Fibroblast of peridontal ligament (primary cell): ENCODE measurements around the gene SPOPL.
A peak's percentile ranks its signal among the peaks of the same experiment; 100 is the strongest.
"Not testable (repeated sequence)": the region's sequence is repeated elsewhere in the genome, so short reads cannot be mapped to it uniquely, and the experiment has no call there.

Source experiments
- DNase-seq: peaks from one replicate; pipeline ENCODE4 v3.0.0-alpha.2; 2010; ENCODE audit errors: extremely low read depth

The SPOPL gene

DNA sequence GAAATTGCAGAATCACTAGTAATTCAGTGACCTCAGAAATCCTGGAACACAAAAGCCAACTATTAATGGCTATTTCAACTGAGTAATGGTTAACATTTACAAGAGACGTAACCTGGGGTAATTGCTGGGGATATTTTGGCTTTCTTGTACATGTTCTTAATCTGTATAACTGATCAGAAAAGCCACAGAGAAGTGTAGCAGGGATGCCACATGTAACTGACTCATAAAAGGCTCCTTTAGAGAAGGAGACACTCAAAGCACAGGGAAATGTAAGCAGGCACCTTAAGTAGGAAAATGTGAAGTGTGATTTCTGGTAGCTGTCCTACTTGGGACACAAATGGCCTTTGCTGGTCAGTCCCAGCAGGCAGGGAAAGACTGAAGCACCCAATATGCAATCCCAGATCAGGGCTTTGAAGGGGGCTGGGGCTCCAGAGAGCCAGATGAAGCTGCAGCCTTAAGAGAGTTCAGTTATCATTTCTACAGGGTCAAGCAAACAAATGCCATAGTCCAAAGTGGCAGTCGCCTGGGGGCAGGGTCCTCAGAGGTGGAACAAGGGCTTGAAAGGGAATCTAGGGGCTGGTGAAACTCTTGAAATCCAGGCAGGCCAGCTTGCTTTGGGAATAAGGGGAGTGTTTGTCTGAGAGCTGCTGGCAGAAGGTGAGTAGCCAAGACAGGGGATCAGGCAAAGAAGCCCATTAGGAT is 7.2 kb upstream of the SPOPL start:
- no peak for DNase-seq

DNA sequence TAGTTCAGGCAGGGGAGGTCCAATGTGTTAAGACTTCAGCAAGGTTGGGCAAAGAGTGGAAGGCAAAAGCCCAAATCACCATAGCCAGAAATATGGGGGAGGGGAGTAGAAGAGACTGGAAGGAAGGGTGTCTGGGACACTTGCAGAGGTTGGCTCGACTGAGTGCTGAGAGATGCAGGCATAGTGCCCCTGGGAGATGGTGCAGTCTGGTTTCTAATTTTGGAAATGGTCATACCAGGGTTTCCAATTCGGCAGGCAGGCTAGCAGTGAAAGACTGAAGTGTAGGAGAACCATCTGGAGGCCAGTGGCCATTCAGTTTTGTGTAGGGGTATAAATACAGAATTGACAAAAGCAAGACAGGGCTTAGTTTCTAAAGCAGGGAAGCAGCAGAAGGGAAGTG is 6.2 kb upstream of the SPOPL start:
- no peak for DNase-seq

DNA sequence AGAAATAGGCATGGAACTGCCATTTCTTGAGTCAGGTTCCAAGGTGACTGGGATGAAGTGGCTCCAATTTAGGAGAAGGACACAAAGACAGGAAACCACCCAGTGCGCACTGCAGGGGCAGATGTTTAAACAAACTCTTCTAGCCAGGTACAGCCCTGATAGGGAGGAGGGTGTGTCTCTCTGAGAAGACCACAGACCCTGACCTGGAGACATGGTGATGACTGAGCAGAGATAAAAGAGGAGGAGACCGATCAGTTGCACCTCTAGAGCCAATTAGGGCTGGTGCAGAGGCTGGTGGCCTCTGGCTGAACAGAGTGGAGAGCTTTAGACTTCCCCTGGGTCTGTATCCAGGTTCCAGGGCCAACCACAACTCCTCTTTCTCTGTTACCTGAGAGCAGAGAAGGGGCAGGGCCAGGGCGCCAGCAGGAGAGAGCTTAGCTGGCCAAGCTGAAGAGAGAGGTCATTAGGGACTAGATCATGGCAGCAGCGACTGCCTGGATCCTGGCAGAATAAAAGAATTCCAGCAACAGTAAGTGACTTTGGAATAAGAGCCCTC is 5.4 kb upstream of the SPOPL start:
- no peak for DNase-seq

DNA sequence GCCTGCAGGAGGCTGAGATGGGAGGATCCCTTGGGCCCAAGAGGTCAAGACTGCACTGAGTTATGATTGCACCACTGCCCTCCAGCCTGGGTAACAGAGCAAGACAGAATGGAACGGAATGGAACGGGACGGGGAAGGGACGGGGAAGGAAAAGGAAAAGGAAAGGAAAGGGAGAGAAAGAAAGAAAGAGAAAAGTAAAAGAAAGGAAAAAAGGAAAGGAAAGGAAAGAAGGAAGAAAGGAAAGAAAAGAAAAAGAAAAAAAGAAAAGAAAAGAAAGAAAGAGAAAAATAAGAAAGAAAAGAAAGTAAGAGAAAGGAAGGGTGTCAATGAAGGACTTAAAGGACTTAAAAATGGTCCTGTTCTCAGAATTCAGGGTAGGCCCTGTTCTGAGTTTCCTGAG is 4.3 kb upstream of the SPOPL start:
- no peak for DNase-seq

DNA sequence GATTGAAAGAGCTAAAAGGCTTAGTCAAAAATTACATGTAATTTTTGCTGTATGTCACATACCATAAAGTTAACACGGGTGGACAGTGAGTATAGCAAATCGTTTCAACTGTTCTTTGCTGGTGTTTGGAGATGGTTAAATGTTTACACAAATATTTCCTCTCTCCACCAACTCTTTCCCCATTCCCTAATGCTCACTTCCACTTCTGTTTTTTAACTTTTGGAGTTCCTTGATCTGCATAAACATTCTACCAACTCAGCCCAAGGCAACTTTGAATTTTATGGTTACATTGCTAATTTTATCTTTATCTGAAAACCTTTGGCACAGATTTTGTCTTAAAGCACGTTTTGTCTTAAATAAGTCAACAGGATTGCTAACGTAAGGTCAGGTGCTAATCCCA is 1.9 kb upstream of the SPOPL start:
- no peak for DNase-seq

DNA sequence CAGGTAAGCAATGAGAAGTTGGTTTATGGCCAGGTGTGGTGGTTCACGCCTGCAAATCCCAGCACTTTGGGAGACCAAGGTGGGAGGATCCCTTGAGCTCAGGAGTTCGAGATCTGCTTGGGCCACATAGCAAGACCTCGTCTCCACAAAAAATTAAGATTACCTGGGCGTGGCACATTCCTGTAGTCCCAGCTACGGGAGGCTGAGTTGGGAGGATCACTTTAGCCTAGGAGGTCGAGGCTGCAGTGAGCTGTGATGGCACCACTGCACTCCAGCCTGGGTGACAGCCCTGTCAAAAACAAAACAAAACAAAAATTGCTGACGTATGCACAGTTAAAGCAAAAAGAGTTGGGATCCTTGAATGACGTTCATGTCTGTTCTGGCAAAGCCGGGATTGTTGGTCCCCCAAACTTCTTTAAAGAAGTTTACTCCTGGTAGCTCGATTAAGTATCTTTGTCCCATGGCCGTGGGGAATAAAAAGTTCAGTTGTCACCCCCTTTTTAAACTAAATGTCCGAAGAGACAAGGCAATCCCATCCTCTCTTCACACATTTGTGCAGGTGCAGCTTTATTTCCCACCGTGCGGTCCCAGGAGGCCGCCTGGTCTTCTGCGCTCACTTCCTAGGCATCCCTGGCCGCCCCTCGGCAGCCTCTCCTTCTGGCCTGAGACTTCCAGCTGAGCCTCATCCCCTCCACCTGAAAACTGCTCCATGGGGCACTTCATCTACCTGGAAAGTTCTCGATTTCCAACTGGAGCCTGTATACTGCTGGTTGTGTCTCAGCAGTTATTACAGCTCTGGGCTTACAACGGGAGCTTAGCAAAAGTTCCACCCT is 762 bp upstream of the SPOPL start:
- no peak for DNase-seq

DNA sequence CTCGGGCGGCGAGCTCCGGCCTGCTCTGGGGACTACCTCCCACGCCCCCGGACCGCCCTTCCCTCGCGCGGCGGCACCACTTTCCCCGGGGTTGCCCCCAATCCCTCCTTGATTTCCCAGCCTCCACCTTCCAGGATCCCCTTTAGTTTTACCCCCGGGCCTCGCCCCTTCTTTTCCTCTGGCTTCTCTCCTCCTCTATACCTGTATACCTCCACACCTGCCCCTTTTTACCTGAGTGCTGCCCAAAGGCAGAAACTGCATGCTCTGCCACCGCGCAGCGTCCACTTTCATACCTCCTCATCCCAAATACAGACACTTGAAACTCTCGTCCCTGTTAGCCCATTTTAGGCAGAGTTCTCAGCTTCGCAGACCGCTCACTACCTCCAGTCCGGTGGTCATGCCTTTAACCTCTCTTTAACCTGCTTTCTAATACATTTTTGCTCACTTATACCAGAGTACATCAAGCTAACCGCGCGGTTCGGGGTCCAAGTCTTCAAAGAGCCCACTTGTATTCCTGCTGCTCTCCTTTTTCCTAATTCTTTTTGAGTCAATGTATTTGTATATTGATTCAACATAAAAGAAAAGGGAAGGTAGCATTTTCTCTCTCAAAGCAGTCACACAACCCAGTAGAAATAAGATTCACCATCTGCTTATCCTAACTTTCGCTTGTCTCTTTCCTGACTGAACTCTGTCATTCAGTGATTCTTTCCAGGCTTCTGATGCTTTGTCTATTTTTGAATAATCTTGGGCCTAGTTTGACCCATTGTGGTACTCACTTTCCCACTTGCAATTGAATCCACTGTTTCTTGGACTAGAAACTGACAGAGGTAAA is 901 bp downstream of the SPOPL start:
- DNase-seq = peak; percentile 12

DNA sequence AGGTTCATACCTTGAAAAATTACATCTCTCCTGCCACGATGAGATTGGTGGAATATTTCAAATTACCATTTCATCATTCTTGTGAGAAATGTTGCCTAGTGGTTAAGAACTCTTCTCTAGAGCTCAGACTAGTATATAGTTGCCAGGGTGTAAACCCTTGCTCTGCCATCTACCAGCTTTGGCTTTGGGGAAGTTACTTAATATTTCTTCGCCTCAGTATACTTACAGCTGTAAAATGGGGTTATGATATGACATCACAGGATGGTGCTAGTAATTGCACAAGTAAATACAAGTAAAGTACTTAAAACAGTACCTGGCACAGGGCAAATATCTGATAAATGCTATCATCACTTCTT is 1.5 kb downstream of the SPOPL start:
- DNase-seq = peak; percentile 22

DNA sequence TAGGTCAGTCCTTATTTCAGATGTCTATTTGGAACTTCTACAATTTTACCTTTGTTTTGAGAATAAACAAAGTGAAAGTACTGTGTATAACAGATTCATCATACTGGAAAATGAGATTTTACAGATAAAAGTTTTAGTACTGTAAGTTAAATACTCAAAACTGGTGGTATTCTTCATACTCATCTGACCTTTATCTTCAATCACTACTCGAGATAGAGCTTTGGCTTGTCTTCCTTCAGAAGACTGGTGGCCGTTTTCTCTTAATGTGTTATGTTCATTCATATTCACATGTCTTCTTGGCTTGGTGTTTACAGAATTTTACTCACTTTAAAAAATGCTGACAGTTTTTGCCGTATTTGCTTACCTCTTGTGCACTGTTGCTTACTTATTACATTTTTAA is 2.1 kb downstream of the SPOPL start:
- no peak for DNase-seq

DNA sequence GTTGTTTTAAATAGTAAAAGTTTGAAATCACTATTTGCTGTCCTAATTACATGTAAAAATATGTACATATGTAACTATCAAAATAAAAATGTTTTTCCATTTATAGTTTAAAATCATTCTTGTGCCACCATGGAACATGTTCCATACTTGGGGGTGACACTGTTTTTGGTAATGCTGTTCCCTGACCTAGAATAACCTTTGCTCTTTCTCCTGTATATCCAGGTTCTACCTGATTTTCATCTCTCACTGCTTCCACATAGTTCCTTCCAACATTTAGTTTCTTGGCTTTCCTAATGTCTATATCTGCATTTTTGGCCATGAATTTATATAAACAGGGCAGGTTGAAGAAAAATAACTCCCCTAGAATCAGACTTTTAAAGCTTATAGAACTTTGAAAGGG is 2.5 kb downstream of the SPOPL start:
- no peak for DNase-seq

DNA sequence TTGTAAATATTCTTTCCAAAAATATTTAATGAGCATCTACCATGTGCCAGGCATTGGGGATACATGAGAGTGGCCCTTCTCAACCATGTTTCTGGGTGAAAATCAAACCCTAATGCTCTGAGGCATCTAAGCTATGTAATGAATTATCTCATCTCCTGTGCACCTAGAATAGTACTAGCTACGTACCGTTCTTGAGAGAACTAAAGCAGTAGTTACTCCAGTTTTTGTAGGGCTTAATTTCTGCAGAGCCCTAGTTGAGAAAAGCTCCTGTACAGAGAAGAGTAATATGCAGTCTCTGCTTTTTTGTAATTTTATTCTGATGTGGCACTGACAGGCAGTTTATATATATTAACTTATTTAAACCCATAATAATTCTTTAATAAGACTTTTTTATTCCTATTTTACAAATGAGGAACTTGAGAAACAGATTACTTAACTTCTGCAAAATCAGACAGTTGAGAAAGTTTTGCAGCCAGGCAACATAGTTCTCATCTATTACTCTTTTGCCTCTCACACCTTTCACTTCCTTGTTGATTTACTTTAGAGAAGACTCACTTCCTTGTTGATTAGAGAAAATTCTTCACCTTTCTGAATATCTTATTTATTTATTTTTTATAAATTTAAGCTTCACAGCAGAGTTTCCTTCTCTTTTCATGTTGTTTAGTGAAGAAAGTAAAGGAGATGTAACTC is 3.1 kb downstream of the SPOPL start:
- no peak for DNase-seq

DNA sequence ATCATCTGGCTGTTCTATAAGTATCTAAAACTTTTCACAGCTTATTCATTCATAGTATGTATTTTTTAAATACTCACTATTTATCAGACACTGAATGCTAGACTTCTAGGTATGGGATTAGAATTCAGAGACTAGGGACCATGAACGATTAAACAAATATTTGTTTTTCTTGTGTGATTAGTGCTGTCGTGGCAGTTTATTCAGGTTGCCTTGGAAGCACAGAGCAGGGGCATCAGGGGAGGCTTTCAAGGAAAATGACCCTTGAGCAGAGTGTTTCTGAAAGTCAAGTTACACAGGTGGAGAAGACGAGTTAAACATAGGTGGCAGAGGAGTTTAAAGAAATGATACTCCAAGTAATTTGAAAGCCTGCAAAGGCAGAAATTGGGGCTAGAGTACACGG is 5.7 kb downstream of the SPOPL start:
- DNase-seq = no peak

DNA sequence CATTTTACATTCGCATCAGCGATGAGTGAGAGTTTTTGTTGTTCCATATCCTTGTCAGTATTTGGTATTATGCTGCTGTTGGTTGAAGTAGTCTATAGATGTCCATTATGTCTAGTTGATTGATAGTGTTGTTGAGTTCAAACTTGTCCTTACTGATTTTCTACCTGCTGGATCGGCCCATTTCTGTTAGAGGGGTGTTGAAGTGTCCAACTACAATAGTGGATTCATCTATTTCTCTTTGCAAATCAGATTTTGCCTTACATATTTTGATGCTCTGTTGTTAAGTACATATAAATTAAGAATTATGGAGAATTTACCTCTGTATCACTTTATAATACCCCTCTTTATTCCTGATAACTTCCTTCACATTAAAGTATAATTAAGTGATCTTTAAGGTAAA is 8.7 kb downstream of the SPOPL start:
- no peak for DNase-seq

DNA sequence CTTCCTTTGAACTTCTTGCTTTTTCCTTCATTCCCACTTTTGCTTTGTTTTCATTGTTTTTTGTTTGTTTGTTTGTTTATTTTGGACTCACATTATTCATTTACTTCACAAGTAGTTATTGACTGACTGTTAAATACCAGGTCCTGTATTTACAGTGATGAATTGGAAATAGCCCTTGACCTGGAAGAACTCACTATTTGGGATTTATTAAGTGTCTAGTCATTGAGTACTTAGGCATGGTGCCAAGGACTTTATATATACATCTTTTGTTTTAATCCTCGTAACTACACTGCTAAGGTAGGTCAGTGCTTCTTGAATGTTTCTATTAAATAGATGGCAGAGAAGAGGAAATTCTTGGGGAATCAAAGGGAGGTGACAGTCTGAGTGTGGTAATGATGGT is 11.1 kb downstream of the SPOPL start:
- no peak for DNase-seq

DNA sequence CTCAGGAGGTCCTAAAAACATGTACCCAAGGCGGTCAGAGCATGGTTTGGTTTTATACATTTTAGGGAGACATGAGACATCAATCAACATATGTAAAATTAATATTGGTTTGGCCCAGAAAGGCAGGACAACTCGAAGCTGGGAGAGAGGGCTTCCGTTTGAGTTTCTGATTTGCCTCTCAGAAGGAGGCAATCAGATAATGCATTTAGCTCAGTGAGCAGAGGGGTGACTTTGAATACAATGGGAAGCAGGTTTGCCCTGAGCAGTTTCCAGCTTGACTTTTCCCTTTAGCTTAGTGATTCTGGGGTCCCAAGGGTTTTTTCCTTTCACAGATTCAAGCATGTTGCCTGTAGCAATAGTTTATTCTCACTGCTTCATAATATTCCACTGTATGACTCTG is 12.6 kb downstream of the SPOPL start:
- DNase-seq = no peak

DNA sequence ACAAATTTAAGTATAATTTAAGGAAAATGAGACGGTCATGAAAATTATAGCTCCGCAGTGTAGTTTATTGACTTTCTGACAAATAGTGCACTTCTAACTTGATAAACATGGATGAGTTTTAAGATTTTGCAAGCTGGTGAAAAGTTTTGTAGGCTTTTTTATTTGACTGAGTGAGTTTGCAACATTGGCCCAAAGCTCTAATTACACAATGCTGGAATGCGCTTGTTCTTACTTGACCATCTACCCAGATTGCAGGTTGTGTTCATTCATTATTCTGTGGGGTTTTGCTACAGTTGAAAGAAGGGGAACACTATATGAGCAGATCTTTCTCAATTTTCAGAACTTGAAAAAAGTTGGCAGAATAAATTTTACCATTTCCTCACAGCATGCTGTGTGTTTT is 13.5 kb downstream of the SPOPL start:
- DNase-seq = peak; percentile 35

DNA sequence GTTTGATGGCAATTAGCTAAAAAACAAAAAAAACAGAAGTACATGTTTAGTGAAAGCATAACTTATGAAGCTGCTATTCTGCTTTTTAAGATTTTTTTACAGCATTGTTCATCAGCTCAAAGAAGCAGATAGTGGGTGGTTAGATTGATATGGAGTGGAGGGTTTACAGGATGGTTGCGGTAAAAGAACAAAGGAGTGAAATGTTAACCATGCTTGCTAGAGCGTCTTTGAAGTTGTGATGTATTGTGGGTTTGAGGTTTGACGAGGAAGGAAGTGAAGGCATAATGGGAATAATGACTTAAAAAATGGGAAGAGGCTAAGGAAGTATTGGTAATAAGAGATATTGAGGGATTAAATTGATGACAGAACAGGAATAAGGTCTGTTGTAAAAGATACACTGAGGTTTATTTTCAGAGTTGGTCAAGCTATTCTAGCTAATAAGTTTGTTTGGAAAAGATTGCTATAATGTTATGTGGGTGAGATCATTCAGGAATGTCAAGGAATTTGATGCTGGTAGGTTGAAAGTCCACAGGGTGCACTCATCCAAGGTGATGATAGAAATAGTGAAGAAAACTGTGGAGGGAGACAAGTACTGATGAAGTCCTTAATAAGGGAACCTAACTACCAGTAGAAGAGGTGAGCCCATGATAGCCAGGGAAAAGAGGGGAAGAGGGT is 14.6 kb downstream of the SPOPL start:
- DNase-seq = no peak

DNA sequence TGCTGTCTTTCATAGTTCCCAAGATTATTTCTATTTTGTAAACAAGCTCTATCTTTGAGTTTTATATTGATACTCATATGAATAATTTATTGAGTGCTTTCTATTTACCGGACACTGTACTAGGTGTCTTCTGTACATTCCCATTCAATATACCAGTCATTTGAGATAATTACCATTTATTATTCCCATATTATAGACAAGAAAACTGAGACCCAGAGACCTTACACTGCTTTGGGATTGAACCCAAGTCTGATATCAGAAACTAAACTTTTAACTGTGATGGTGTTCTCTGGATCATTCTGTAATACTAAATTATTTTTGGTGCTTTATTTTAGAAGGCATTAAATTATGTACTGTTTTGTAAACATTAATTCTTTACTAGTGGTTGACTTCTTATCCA is 17.3 kb downstream of the SPOPL start:
- DNase-seq = no peak

DNA sequence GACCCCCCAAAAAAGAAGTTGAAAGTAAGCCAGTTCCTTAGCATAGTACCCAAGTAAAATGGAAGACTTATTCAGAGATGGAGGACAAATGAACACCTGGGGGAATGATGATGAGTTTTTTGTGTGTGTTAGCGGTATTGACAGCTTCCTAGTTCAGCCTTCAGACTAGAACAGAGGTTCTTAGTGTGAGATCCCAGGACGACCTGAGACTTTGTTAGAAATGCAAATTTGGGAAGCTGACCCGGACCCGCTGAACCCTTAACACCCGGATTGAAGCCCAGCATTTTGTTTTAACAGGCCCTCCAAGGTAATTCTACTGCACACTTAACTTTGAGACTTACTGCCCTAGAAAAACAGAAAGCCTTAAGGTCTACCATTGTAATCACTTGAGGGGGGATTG is 20.3 kb downstream of the SPOPL start:
- no peak for DNase-seq

DNA sequence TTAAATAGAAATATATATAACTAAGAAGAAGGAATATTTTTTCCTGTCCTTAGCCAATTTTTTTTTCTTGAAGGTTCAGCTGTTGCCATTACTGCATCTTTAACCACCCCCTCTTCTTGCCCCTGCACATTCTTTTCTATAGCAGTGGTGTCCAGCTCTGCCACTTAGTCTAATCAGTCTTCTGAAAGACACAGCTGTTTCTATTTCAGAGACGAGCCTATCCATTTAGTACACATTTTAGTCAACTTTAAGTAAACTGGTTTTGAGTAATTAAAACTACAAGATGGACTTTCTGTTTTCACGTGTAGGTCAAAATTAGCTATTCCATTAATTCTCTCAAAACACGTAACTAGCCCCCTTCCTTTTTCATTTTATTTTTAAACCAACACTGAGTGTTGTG is 21.0 kb downstream of the SPOPL start:
- DNase-seq = no peak

DNA sequence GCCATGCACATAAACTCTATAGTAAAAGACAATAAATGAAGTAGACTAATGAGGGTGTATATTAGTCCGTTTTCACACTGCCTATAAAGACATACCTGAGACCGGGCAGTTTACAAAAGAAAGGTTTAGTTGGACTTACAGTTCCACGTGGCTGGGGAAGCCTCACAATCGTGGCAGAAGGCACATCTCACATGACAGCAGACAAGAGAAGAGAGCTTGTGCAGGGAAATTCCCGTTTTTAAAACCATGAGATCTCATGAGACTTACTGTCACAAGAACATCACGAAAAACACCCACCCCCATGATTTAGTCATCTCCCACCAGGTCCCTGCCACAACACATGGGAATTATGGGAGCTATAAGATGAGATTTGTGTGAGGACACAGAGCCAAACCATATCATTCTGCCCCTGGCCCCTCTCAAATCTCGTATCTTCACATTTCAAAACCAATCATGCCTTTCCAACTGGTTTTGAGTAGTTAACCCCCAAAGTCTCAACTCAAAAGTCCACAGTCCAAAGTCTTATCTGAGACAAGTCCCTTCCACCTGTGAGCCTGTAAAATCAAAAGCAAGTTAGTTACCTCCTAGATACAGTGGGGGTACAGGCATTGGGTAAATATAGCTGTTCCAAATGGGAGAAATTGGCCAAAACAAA is 21.6 kb downstream of the SPOPL start:
- DNase-seq = not testable (repeated sequence)
